Cardiac muscle cell (in vitro differentiated cells and primary cell): ENCODE results near the gene AKIRIN1. TPM values are rescaled to one million over a fixed set of nuclear protein-coding genes. Genes with fewer than 3 reads are reported as not detected.

Experiments
- DNase-seq, 2 donors: peaks; one replicate each; pipeline versions ENCODE4 v3.0.0 to v3.0.0-alpha.2; 2010 to 2017; ENCODE audit warnings: low read depth in 1 of 2, low spot score in 1 of 2
- H3K27ac ChIP-seq: fragments of 200-600 bp; sonication (generic); 2 replicates; pipeline ENCODE4 v1.5.1; 2016
- H3K27me3 ChIP-seq: fragments of 200-600 bp; sonication (generic); 2 replicates; pipeline ENCODE4 v1.6.0; 2016; ENCODE audit warnings: control low read depth
- H3K36me3 ChIP-seq: fragments of 200-600 bp; sonication (generic); 2 replicates; pipeline ENCODE4 v1.5.1; 2016; ENCODE audit warnings: control low read depth
- H3K4me1 ChIP-seq: fragments of 200-600 bp; sonication (generic); 2 replicates; pipeline ENCODE4 v1.8.1; 2017; ENCODE audit warnings: low read depth, mild to moderate bottlenecking, mixed run types
- H3K4me3 ChIP-seq: fragments of 200-600 bp; sonication (generic); 2 replicates; pipeline ENCODE4 v1.5.1; 2016; ENCODE audit warnings: mild to moderate bottlenecking
- H3K9me3 ChIP-seq: fragments of 200-600 bp; sonication (generic); 2 replicates; pipeline ENCODE4 v1.5.1; 2017; ENCODE audit warnings: low read depth, mild to moderate bottlenecking, control low read depth
- polyA plus RNA-seq: library from polyadenylated mRNA; unstranded; fragments of >200 nt; fragmentation: Nextera tagmentation; extraction: Ambion mirVana; gene quantifications from 2 replicates; pipeline ENCODE4 v1.2.1, GENCODE V29; 2016
- total RNA-seq: library from RNA; depleted of rRNA; stranded (reverse); fragments of >200 nt; gene quantifications from 2 replicates; pipeline ENCODE4 v1.2.3, GENCODE V29; 2016
- TF ChIP-seq, protein P1 (sequence below): IDR thresholded peaks from 2 replicates; pipeline ENCODE4 v1.5.1; 2012; ENCODE audit warnings: low read depth, mild to moderate bottlenecking, low read length

Gene AKIRIN1
- total RNA-seq = 93.6 and 125 TPM in 2 replicates
- polyA plus RNA-seq = 124 and 138 TPM in 2 replicates

GRCh38 chr1:38990738-38991637 lies at the start of gene AKIRIN1:
Gene AKIRIN1, plus strand, starts transcription at chr1:38991276. Its CDS starts 105 bp downstream, at chr1:38991381.
- Histone ChIP-seq H3K27ac (peak within 1 kb of the TSS; percentile 99), H3K9me3 (no peaks in the 10 kb centered on the region), H3K4me3 (peak within 1 kb of the TSS; percentile 98), H3K27me3 (no peaks in the 10 kb centered on the region), H3K4me1 (peaks cover 23% of the 10 kb centered on the region), H3K36me3 (no peaks in the 10 kb centered on the region)
- TF ChIP-seq, protein P1, sequence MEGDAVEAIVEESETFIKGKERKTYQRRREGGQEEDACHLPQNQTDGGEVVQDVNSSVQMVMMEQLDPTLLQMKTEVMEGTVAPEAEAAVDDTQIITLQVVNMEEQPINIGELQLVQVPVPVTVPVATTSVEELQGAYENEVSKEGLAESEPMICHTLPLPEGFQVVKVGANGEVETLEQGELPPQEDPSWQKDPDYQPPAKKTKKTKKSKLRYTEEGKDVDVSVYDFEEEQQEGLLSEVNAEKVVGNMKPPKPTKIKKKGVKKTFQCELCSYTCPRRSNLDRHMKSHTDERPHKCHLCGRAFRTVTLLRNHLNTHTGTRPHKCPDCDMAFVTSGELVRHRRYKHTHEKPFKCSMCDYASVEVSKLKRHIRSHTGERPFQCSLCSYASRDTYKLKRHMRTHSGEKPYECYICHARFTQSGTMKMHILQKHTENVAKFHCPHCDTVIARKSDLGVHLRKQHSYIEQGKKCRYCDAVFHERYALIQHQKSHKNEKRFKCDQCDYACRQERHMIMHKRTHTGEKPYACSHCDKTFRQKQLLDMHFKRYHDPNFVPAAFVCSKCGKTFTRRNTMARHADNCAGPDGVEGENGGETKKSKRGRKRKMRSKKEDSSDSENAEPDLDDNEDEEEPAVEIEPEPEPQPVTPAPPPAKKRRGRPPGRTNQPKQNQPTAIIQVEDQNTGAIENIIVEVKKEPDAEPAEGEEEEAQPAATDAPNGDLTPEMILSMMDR = no peak
- DNase-seq = peak; percentile 96 to 98

DNA sequence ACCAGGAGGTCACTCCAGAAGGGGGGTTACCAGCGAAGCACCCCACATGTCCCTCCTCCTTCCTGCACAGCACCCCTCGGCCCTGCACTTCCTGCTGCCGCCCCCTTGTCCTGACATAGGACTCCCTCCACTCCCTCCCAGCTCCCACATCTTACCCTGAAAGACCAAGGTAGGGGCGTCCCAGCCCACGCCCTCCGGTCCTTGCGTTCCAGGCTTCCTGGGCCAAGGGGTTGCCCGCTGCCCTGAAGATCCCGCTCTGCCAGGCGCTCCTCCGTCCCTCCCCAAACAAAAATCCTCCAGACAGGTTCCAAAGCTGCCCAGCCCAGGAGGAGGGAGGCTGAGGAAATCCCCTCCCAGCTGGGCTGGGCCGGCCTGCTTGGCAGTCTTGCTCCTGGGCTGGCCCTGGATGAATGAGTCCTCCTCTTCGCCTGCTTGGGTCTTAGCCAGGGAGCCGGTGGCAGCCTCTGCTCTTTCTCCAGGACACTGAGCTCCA lies 49.5 kb upstream of the AKIRIN1 start, which contains the start of gene RHBDL2:
RHBDL2 (minus strand) TSS at position 304 of the 493 bp plus-strand sequence. CDS start 22,618 bp downstream, outside the sequence.
- H3K27me3 ChIP-seq = no peaks in the 10 kb centered on the region
- no peaks in the 10 kb centered on the region for H3K36me3 ChIP-seq
- TF ChIP-seq, protein P1 = no peak
- no peak within 1 kb of the TSS for H3K4me3 ChIP-seq
- H3K4me1 ChIP-seq = no peaks in the 10 kb centered on the region
- no peaks in the 10 kb centered on the region for H3K9me3 ChIP-seq
- peak in 1 of 2 donors; percentile 70 for DNase-seq
- H3K27ac ChIP-seq = no peak within 1 kb of the TSS

- no peaks in the 10 kb centered on the region for H3K9me3 ChIP-seq
- no peaks in the 10 kb centered on the region for H3K27me3 ChIP-seq
- TF ChIP-seq, protein P1 = no peak
- H3K4me3 ChIP-seq = no peak overlapping the region
- DNase-seq = no peak
- no peaks in the 10 kb centered on the region for H3K36me3 ChIP-seq
- no peak overlapping the region for H3K27ac ChIP-seq
- H3K4me1 ChIP-seq = no peaks in the 10 kb centered on the region
These were observed 48.2 kb upstream of the AKIRIN1 start for GRCh38 chr1:38942664-38943428.

GRCh38 chr1:38944547-38944946 lies 46.5 kb upstream of the AKIRIN1 start:
- H3K36me3 ChIP-seq = no peaks in the 10 kb centered on the region
- no peak overlapping the region for H3K27ac ChIP-seq
- no peaks in the 10 kb centered on the region for H3K9me3 ChIP-seq
- no peaks in the 10 kb centered on the region for H3K27me3 ChIP-seq
- no peak overlapping the region for H3K4me3 ChIP-seq
- no peak for DNase-seq
- H3K4me1 ChIP-seq = no peaks in the 10 kb centered on the region
- TF ChIP-seq, protein P1 = no peak

DNA sequence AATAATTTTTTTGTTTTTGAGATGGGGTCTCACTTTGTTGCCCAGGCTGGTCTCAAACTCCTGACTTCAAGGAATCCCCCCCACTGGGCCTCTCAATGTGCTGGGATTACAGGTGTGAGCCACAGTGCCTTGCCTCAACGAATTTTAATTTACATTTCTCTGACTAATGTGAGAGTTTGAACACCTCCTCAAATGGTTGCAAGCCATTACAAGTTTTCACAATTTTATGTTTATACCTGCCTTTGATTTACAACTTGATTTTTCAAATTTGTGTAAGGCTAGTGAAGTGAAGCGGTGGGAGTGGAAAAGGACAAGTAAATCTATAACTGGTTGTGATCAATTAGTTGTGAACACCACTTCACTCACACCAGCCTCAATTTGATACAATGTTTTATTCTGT lies 40.5 kb upstream of the AKIRIN1 start:
- TF ChIP-seq, protein P1 = no peak

More for the DNA sequence above, 40.5 kb upstream of the AKIRIN1 start:
- H3K4me1 ChIP-seq = no peaks in the 10 kb centered on the region
- no peaks in the 10 kb centered on the region for H3K9me3 ChIP-seq
- DNase-seq = no peak
- no peak overlapping the region for H3K27ac ChIP-seq
- no peak overlapping the region for H3K4me3 ChIP-seq
- H3K36me3 ChIP-seq = no peaks in the 10 kb centered on the region
- H3K27me3 ChIP-seq = no peaks in the 10 kb centered on the region
